Smooth muscle cell (in vitro differentiated cells): ENCODE results near the gene TSHZ2. TPM values are rescaled to one million over a fixed set of nuclear protein-coding genes. Genes with fewer than 3 reads are reported as not detected.

Source experiments
- DNase-seq: peaks from one replicate; lab custom pipeline; 2025; ENCODE audit not compliant: unreplicated experiment; lab: John Stamatoyannopoulos, UW
- H2AFZ ChIP-seq: fragments of 200-600 bp; sonication (generic); 2 replicates; pipeline ENCODE4 v1.6.0; 2016; ENCODE audit warnings: antibody characterized with exemption, low read depth, mild to moderate bottlenecking
- H3F3A ChIP-seq: fragments of 200-600 bp; sonication (generic); 2 replicates; pipeline ENCODE4 v1.6.0; 2017; ENCODE audit warnings: antibody characterized with exemption, low read depth
- H3K27ac ChIP-seq: fragments of 200-600 bp; sonication (generic); 2 replicates; pipeline ENCODE4 v1.5.1; 2016; ENCODE audit warnings: low read depth, mild to moderate bottlenecking
- H3K27me3 ChIP-seq: fragments of 200-600 bp; sonication (generic); 2 replicates; pipeline ENCODE4 v1.6.1; 2016; ENCODE audit warnings: low read depth, mild to moderate bottlenecking
- H3K36me3 ChIP-seq: fragments of 200-600 bp; sonication (generic); 2 replicates; pipeline ENCODE4 v1.5.1; 2016; ENCODE audit warnings: low read depth
- H3K4me1 ChIP-seq: fragments of 200-600 bp; sonication (generic); 2 replicates; pipeline ENCODE4 v1.5.1; 2016; ENCODE audit warnings: low read depth
- H3K4me2 ChIP-seq: fragments of 200-600 bp; sonication (generic); 2 replicates; pipeline ENCODE4 v1.6.0; 2016; ENCODE audit warnings: mild to moderate bottlenecking
- H3K4me3 ChIP-seq: fragments of 200-600 bp; sonication (generic); 2 replicates; pipeline ENCODE4 v1.5.1; 2016; ENCODE audit warnings: mild to moderate bottlenecking
- H3K79me2 ChIP-seq: fragments of 200-600 bp; sonication (generic); 2 replicates; pipeline ENCODE4 v1.6.0; 2016; ENCODE audit warnings: low read depth, mild to moderate bottlenecking
- H3K9ac ChIP-seq: fragments of 200-600 bp; sonication (generic); 2 replicates; pipeline ENCODE4 v1.6.0; 2016; ENCODE audit warnings: low read depth
- H3K9me3 ChIP-seq: fragments of 200-600 bp; sonication (generic); replicated peaks from 2 replicates; pipeline ENCODE4 v1.5.1; 2016; ENCODE audit warnings: low read depth
- H4K20me1 ChIP-seq: fragments of 200-600 bp; sonication (generic); 2 replicates; pipeline ENCODE4 v1.6.0; 2016; ENCODE audit warnings: low read depth
- CTCF ChIP-seq: fragments of 200-600 bp; sonication (generic); IDR thresholded peaks from 2 replicates; pipeline ENCODE4 v1.5.1; 2017; ENCODE audit warnings: borderline replicate concordance, mild to moderate bottlenecking, antibody characterized with exemption; ENCODE audit not compliant: insufficient read depth, poor library complexity, severe bottlenecking
- WGBS: methylation state at CpG from one replicate; pipeline ENCODE4 v1.1.7; 2016; ENCODE audit warnings: low lambda C conversion rate; 5-methylcytosine and 5-hydroxymethylcytosine counted together
- polyA plus RNA-seq: library from polyadenylated mRNA; unstranded; fragments of >200 nt; fragmentation: Nextera tagmentation; extraction: Ambion mirVana; gene quantifications from 2 replicates; pipeline ENCODE4 v1.2.1, GENCODE V29; 2016
- total RNA-seq: library from RNA; depleted of rRNA; stranded (reverse); fragments of >200 nt; gene quantifications from 2 replicates; pipeline ENCODE4 v1.2.3, GENCODE V29; 2014

TSHZ2 gene
- total and polyA plus RNA-seq, 2 experiments from 2014 or later, result 4.8 to 6.6 TPM

DNA sequence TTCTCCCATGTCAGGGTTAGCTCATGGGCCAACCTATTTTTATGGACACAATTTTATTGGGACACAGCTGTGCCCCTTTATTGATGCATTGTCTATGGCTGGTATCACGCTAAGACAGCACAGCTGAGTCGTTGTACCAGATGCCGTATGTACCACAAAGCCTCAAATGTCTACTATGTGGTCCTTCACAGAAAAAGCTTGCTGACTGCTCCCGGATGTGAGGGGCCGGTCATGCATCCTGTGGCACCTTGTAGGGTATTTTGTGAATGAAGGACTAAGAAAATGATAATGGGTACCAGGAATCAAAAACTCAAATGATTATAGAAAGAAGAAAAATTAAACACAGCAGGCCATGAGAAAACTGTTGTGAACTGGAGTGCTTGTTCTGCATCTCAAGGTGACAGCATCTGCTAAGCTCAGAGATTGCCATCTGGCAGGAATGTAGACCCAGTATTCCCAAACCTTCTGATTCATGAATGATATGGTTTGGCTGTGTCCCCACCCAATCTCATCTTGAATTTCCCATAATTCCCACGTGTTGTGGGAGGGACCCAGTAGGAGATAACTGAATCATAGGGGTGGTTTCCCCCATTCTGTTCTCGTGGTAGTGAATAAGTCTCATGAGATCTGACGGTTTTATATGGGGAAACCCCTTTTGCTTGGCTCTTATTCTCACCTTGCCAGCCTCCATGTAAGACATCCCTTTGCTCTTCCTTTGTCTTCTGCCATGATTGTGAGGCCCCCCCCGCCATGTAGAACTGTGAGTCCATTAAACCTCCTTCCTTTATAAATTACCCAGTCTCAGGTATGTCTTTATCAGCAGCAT is 248.5 kb downstream of the TSHZ2 start:
- 77% methylated on average over 9 of the region's 9 CpGs for WGBS
- no peaks in the 10 kb centered on the region for H3K27me3 ChIP-seq
- DNase-seq, result no peak
- no peaks in the 10 kb centered on the region for H3K4me1 ChIP-seq
- H3K4me2 ChIP-seq, result no peak overlapping the region
- H3K79me2 ChIP-seq, result no peaks in the 10 kb centered on the region
- H3K9me3 ChIP-seq, result no peaks in the 10 kb centered on the region
- no peaks in the 10 kb centered on the region for H4K20me1 ChIP-seq
- H3K36me3 ChIP-seq, result no peaks in the 10 kb centered on the region
- H2AFZ ChIP-seq, result no peak overlapping the region
- peaks cover 7% of the 10 kb centered on the region for H3F3A ChIP-seq
- H3K4me3 ChIP-seq, result no peak overlapping the region
- no peak overlapping the region for H3K9ac ChIP-seq
- no peak for TF ChIP-seq CTCF
- H3K27ac ChIP-seq, result no peak overlapping the region

DNA sequence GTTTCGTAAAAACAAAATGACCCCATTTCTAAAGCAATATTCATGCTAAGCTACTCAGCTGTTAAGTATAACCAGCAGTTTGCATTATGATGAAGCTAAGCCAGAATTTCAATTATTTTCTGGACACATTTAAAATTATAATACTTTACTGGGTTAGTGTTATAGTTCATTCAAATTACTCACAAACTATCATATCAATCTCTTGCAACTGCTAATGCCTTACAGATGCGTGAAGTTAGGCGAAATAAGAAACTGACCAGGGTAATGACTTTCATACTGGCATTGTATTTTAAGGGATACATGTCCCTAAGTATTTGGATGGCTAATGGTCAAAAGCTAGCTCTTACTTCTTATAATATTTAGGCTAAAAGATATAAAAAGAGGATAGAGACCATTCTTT is 249.6 kb downstream of the TSHZ2 start:
- peaks cover 7% of the 10 kb centered on the region for H3F3A ChIP-seq
- no peaks in the 10 kb centered on the region for H3K4me1 ChIP-seq
- H2AFZ ChIP-seq, result no peak overlapping the region
- no peaks in the 10 kb centered on the region for H3K36me3 ChIP-seq
- no peak for TF ChIP-seq CTCF
- H3K27ac ChIP-seq, result no peak overlapping the region
- 97% methylated on average over 3 of the region's 3 CpGs for WGBS
- H3K4me3 ChIP-seq, result no peak overlapping the region
- H3K9me3 ChIP-seq, result no peaks in the 10 kb centered on the region
- DNase-seq, result no peak
- no peak overlapping the region for H3K4me2 ChIP-seq
- H3K79me2 ChIP-seq, result no peaks in the 10 kb centered on the region
- no peaks in the 10 kb centered on the region for H4K20me1 ChIP-seq
- H3K9ac ChIP-seq, result no peak overlapping the region
- H3K27me3 ChIP-seq, result no peaks in the 10 kb centered on the region

DNA sequence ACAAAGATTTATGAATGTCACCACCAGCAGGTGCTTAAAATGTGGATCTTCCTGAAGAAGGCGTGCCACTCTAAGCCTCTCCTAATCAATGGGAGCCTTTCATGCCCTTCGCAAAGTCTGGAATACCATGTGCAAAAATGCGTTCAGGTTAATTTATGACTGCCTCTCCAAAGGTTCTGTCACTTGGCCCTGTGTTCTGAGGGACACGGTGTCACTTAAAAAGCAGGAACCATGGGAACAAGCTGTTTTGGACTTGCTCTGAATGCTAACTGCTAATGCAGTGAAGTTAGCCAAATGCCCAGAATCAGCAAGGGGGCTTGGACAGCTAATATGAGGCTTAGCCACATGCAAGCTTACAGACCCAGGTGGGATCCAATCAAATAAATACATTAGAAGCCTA is 250.3 kb downstream of the TSHZ2 start:
- 87% methylated on average over 4 of the region's 4 CpGs for WGBS
- peaks cover 7% of the 10 kb centered on the region for H3F3A ChIP-seq
- H4K20me1 ChIP-seq, result no peaks in the 10 kb centered on the region
- no peak overlapping the region for H3K4me2 ChIP-seq
- H3K27me3 ChIP-seq, result no peaks in the 10 kb centered on the region
- H3K9ac ChIP-seq, result no peak overlapping the region
- no peaks in the 10 kb centered on the region for H3K4me1 ChIP-seq
- H3K27ac ChIP-seq, result no peak overlapping the region
- H3K79me2 ChIP-seq, result no peaks in the 10 kb centered on the region
- no peak overlapping the region for H2AFZ ChIP-seq
- no peak for TF ChIP-seq CTCF
- no peak overlapping the region for H3K4me3 ChIP-seq
- H3K9me3 ChIP-seq, result no peaks in the 10 kb centered on the region
- no peaks in the 10 kb centered on the region for H3K36me3 ChIP-seq
- no peak for DNase-seq

DNA sequence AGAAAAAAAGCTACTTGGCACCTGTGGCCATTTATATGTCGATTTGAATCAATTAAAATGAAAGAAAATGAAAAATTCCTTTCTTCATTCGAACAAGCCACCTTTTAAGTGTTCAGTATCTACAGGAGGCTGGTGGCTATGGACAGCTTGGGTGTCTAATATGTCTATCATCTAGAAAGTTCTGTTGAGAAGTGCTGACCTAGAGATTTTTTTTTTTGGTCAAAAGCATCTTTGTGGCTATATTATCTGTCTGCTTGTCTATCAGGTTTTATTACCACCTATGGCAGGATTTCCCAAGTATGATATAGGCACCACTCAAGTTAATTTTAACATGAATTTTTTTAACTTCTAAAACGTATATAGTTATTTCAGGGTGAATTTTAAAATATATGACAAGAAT is 250.8 kb downstream of the TSHZ2 start:
- WGBS, result 79% methylated on average over 3 of the region's 3 CpGs
- H3K36me3 ChIP-seq, result no peaks in the 10 kb centered on the region

More for the DNA sequence above, 250.8 kb downstream of the TSHZ2 start:
- Histone ChIP-seq H3K4me1 (no peaks in the 10 kb centered on the region), H3K9ac (no peak overlapping the region), H3F3A (peaks cover 7% of the 10 kb centered on the region), H3K79me2 (no peaks in the 10 kb centered on the region), H4K20me1 (no peaks in the 10 kb centered on the region), H3K9me3 (no peaks in the 10 kb centered on the region), H2AFZ (no peak overlapping the region), H3K27ac (no peak overlapping the region), H3K4me2 (no peak overlapping the region), H3K27me3 (no peaks in the 10 kb centered on the region), H3K4me3 (no peak overlapping the region)
- TF ChIP-seq CTCF, result no peak
- no peak for DNase-seq
